ENCODE results near the gene NUDT4B.
"Not testable (repeated sequence)": the region's sequence is repeated elsewhere in the genome, so short reads cannot be mapped to it uniquely, and the experiment has no call there.

- TF ChIP-seq, protein P1, sequence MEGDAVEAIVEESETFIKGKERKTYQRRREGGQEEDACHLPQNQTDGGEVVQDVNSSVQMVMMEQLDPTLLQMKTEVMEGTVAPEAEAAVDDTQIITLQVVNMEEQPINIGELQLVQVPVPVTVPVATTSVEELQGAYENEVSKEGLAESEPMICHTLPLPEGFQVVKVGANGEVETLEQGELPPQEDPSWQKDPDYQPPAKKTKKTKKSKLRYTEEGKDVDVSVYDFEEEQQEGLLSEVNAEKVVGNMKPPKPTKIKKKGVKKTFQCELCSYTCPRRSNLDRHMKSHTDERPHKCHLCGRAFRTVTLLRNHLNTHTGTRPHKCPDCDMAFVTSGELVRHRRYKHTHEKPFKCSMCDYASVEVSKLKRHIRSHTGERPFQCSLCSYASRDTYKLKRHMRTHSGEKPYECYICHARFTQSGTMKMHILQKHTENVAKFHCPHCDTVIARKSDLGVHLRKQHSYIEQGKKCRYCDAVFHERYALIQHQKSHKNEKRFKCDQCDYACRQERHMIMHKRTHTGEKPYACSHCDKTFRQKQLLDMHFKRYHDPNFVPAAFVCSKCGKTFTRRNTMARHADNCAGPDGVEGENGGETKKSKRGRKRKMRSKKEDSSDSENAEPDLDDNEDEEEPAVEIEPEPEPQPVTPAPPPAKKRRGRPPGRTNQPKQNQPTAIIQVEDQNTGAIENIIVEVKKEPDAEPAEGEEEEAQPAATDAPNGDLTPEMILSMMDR (optimal IDR thresholded peaks at IDR 0.05 in 1 of 3, IDR thresholded peaks at IDR 0.05 in 1 of 3, conservative IDR thresholded peaks at IDR 0.05 in 1 of 3; ENCODE audit: extremely low read depth in 1 of 3, insufficient read depth in 2 of 3, low read length in 3 of 3): not testable (repeated sequence)
- TF ChIP-seq EZH2 (IDR thresholded peaks at IDR 0.05; ENCODE audit: low read length): not testable (repeated sequence)
These were observed 36.2 kb upstream of the NUDT4B start for GRCh38 chr1:148712353-148712752.
